Erythroblast (primary cell): Measurements from ENCODE around the gene CINP.

Experiments used
- GATA1 ChIP-seq: IDR thresholded peaks from 2 replicates; pipeline ENCODE4 v1.6.1; 2011; ENCODE audit warnings: low read depth, mild to moderate bottlenecking, control low read depth, low read length, moderate library complexity
- POLR2A ChIP-seq: IDR thresholded peaks from 2 replicates; pipeline ENCODE4 v1.6.1; 2011; ENCODE audit warnings: mild to moderate bottlenecking, low read length

DNA sequence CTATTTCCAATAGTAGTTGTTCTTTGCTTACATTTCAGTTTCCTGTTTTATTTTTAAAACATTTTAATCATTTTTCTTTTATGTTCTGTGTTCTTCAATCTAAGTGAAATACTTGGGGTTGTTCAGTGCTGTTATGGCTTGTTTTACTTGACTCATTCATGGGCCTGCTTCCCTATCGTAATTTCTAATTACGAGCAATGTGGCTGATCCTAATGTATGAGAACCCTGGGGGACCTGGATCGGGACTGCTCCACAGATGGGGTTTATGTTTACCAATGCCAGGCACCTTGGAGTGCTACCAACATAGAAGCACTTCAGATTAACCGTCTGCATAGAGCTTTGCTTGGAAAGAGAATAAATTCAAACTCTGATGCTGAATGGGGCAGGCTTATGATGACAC lies 29.8 kb upstream of the CINP start:
- TF ChIP-seq POLR2A: no peak
- TF ChIP-seq GATA1: no peak
